ENCODE measurements around the gene CNTNAP5.

Gene CNTNAP5

GRCh38 chr2:124480958-124481357 lies 455.9 kb downstream of the CNTNAP5 start:
- Histone ChIP-seq H3K27ac (ENCODE audit: low read length) (no peak overlapping the region), H3K4me1 (ENCODE audit: control insufficient read depth, insufficient read depth, low read length) (no peaks in the 10 kb centered on the region; the same call in 1 of the 2 replicates), H3K4me3 (ENCODE audit: low read length) (no peak overlapping the region), H3K36me3 (ENCODE audit: control insufficient read depth, insufficient read depth, low read length) (no peaks in the 10 kb centered on the region), H3K9me3 (ENCODE audit: control insufficient read depth, insufficient read depth, low read length) (no peaks in the 10 kb centered on the region), H3K27me3 (ENCODE audit: control insufficient read depth, insufficient read depth, low read length) (no peaks in the 10 kb centered on the region)
- DNase-seq (ENCODE audit: low read depth, low spot score), result no peak
- WGBS (ENCODE audit: insufficient coverage, insufficient read length), result no CpG with 5 or more reads among the region's 4 CpGs

- Histone ChIP-seq H3K27ac (ENCODE audit: low read length) (no peak overlapping the region), H3K27me3 (ENCODE audit: control insufficient read depth, insufficient read depth, low read length) (no peaks in the 10 kb centered on the region), H3K4me1 (ENCODE audit: control insufficient read depth, insufficient read depth, low read length) (no peaks in the 10 kb centered on the region; the same call in 1 of the 2 replicates), H3K9me3 (ENCODE audit: control insufficient read depth, insufficient read depth, low read length) (no peaks in the 10 kb centered on the region), H3K4me3 (ENCODE audit: low read length) (no peak overlapping the region), H3K36me3 (ENCODE audit: control insufficient read depth, insufficient read depth, low read length) (no peaks in the 10 kb centered on the region)
- no CpG with 5 or more reads among the region's 8 CpGs for WGBS (ENCODE audit: insufficient coverage, insufficient read length)
- DNase-seq (ENCODE audit: low read depth, low spot score), result no peak
Observed at GRCh38 chr2:124482044-124482443, 457.0 kb downstream of the CNTNAP5 start.

- Histone ChIP-seq H3K4me1 (ENCODE audit: control insufficient read depth, insufficient read depth, low read length) (no peaks in the 10 kb centered on the region; the same call in 1 of the 2 replicates), H3K27me3 (ENCODE audit: control insufficient read depth, insufficient read depth, low read length) (no peaks in the 10 kb centered on the region), H3K27ac (ENCODE audit: low read length) (no peak overlapping the region), H3K36me3 (ENCODE audit: control insufficient read depth, insufficient read depth, low read length) (no peaks in the 10 kb centered on the region), H3K4me3 (ENCODE audit: low read length) (no peak overlapping the region), H3K9me3 (ENCODE audit: control insufficient read depth, insufficient read depth, low read length) (no peaks in the 10 kb centered on the region)
- WGBS (ENCODE audit: insufficient coverage, insufficient read length), result no CpG with 5 or more reads among the region's 6 CpGs
- no peak for DNase-seq (ENCODE audit: low read depth, low spot score)
Observed at GRCh38 chr2:124482551-124482950, 457.5 kb downstream of the CNTNAP5 start.

GRCh38 chr2:124485659-124486058 lies 460.6 kb downstream of the CNTNAP5 start:
- DNase-seq (ENCODE audit: low read depth, low spot score), result no peak
- H3K27ac ChIP-seq (ENCODE audit: low read length), result no peak overlapping the region
- H3K36me3 ChIP-seq (ENCODE audit: control insufficient read depth, insufficient read depth, low read length), result no peaks in the 10 kb centered on the region
- no peaks in the 10 kb centered on the region; the same call in 1 of the 2 replicates for H3K4me1 ChIP-seq (ENCODE audit: control insufficient read depth, insufficient read depth, low read length)
- no peaks in the 10 kb centered on the region for H3K27me3 ChIP-seq (ENCODE audit: control insufficient read depth, insufficient read depth, low read length)
- no peaks in the 10 kb centered on the region for H3K9me3 ChIP-seq (ENCODE audit: control insufficient read depth, insufficient read depth, low read length)
- no peak overlapping the region for H3K4me3 ChIP-seq (ENCODE audit: low read length)
- WGBS (ENCODE audit: insufficient coverage, insufficient read length), result no CpG with 5 or more reads among the region's 5 CpGs

GRCh38 chr2:124489686-124490085 lies 464.6 kb downstream of the CNTNAP5 start:
- no peaks in the 10 kb centered on the region for H3K4me1 ChIP-seq (ENCODE audit: control insufficient read depth, insufficient read depth, low read length)
- no peaks in the 10 kb centered on the region for H3K9me3 ChIP-seq (ENCODE audit: control insufficient read depth, insufficient read depth, low read length)
- no peaks in the 10 kb centered on the region for H3K27me3 ChIP-seq (ENCODE audit: control insufficient read depth, insufficient read depth, low read length)
- H3K27ac ChIP-seq (ENCODE audit: low read length), result no peak overlapping the region
- no peak overlapping the region for H3K4me3 ChIP-seq (ENCODE audit: low read length)
- H3K36me3 ChIP-seq (ENCODE audit: control insufficient read depth, insufficient read depth, low read length), result no peaks in the 10 kb centered on the region
- no peak for DNase-seq (ENCODE audit: low read depth, low spot score)

GRCh38 chr2:124501575-124502152 lies 476.6 kb downstream of the CNTNAP5 start:
- no CpG with 5 or more reads among the region's 6 CpGs for WGBS (ENCODE audit: insufficient coverage, insufficient read length)
- Histone ChIP-seq H3K4me1 (ENCODE audit: control insufficient read depth, insufficient read depth, low read length) (no peaks in the 10 kb centered on the region), H3K4me3 (ENCODE audit: low read length) (no peak overlapping the region), H3K27ac (ENCODE audit: low read length) (no peak overlapping the region), H3K36me3 (ENCODE audit: control insufficient read depth, insufficient read depth, low read length) (no peaks in the 10 kb centered on the region), H3K27me3 (ENCODE audit: control insufficient read depth, insufficient read depth, low read length) (no peaks in the 10 kb centered on the region), H3K9me3 (ENCODE audit: control insufficient read depth, insufficient read depth, low read length) (no peaks in the 10 kb centered on the region)
- DNase-seq (ENCODE audit: low read depth, low spot score), result no peak

- Histone ChIP-seq H3K9me3 (ENCODE audit: control insufficient read depth, insufficient read depth, low read length) (no peaks in the 10 kb centered on the region), H3K4me3 (ENCODE audit: low read length) (no peak overlapping the region), H3K36me3 (ENCODE audit: control insufficient read depth, insufficient read depth, low read length) (no peaks in the 10 kb centered on the region), H3K27me3 (ENCODE audit: control insufficient read depth, insufficient read depth, low read length) (no peaks in the 10 kb centered on the region), H3K27ac (ENCODE audit: low read length) (no peak overlapping the region), H3K4me1 (ENCODE audit: control insufficient read depth, insufficient read depth, low read length) (no peaks in the 10 kb centered on the region)
- no CpG with 5 or more reads among the region's 1 CpG for WGBS (ENCODE audit: insufficient coverage, insufficient read length)
- no peak for DNase-seq (ENCODE audit: low read depth, low spot score)
Observed at GRCh38 chr2:124514236-124514635, 489.1 kb downstream of the CNTNAP5 start.

GRCh38 chr2:124520953-124521352 lies 495.9 kb downstream of the CNTNAP5 start:
- WGBS (ENCODE audit: insufficient coverage, insufficient read length), result no CpG with 5 or more reads among the region's 2 CpGs

GRCh38 chr2:124523096-124523495 lies 498.0 kb downstream of the CNTNAP5 start:
- DNase-seq (ENCODE audit: low read depth, low spot score), result no peak
- H3K27ac ChIP-seq (ENCODE audit: low read length), result no peak overlapping the region
- H3K4me1 ChIP-seq (ENCODE audit: control insufficient read depth, insufficient read depth, low read length), result no peaks in the 10 kb centered on the region
- H3K27me3 ChIP-seq (ENCODE audit: control insufficient read depth, insufficient read depth, low read length), result no peaks in the 10 kb centered on the region
- no CpG with 5 or more reads among the region's 3 CpGs for WGBS (ENCODE audit: insufficient coverage, insufficient read length)
- no peaks in the 10 kb centered on the region for H3K36me3 ChIP-seq (ENCODE audit: control insufficient read depth, insufficient read depth, low read length)
- H3K4me3 ChIP-seq (ENCODE audit: low read length), result no peak overlapping the region
- no peaks in the 10 kb centered on the region for H3K9me3 ChIP-seq (ENCODE audit: control insufficient read depth, insufficient read depth, low read length)

More at GRCh38 chr2:124520953-124521352, 495.9 kb downstream of the CNTNAP5 start:
- DNase-seq (ENCODE audit: low read depth, low spot score), result no peak
- Histone ChIP-seq H3K36me3 (ENCODE audit: control insufficient read depth, insufficient read depth, low read length) (no peaks in the 10 kb centered on the region), H3K9me3 (ENCODE audit: control insufficient read depth, insufficient read depth, low read length) (no peaks in the 10 kb centered on the region), H3K4me1 (ENCODE audit: control insufficient read depth, insufficient read depth, low read length) (no peaks in the 10 kb centered on the region), H3K27me3 (ENCODE audit: control insufficient read depth, insufficient read depth, low read length) (no peaks in the 10 kb centered on the region), H3K27ac (ENCODE audit: low read length) (no peak overlapping the region), H3K4me3 (ENCODE audit: low read length) (no peak overlapping the region)

- no peaks in the 10 kb centered on the region for H3K36me3 ChIP-seq (ENCODE audit: control insufficient read depth, insufficient read depth, low read length)
- no peak overlapping the region for H3K27ac ChIP-seq (ENCODE audit: low read length)
- H3K9me3 ChIP-seq (ENCODE audit: control insufficient read depth, insufficient read depth, low read length), result no peaks in the 10 kb centered on the region
- no peaks in the 10 kb centered on the region for H3K4me1 ChIP-seq (ENCODE audit: control insufficient read depth, insufficient read depth, low read length)
- no peak for DNase-seq (ENCODE audit: low read depth, low spot score)
- H3K27me3 ChIP-seq (ENCODE audit: control insufficient read depth, insufficient read depth, low read length), result no peaks in the 10 kb centered on the region
- WGBS (ENCODE audit: insufficient coverage, insufficient read length), result no CpG with 5 or more reads among the region's 7 CpGs
- no peak overlapping the region for H3K4me3 ChIP-seq (ENCODE audit: low read length)
Observed at GRCh38 chr2:124524155-124524915, 499.2 kb downstream of the CNTNAP5 start.

GRCh38 chr2:124526221-124526620 lies 501.1 kb downstream of the CNTNAP5 start:
- WGBS (ENCODE audit: insufficient coverage, insufficient read length), result no CpG with 5 or more reads among the region's 4 CpGs

More at GRCh38 chr2:124526221-124526620, 501.1 kb downstream of the CNTNAP5 start:
- Histone ChIP-seq H3K27me3 (ENCODE audit: control insufficient read depth, insufficient read depth, low read length) (no peaks in the 10 kb centered on the region), H3K36me3 (ENCODE audit: control insufficient read depth, insufficient read depth, low read length) (no peaks in the 10 kb centered on the region), H3K27ac (ENCODE audit: low read length) (no peak overlapping the region), H3K4me1 (ENCODE audit: control insufficient read depth, insufficient read depth, low read length) (no peaks in the 10 kb centered on the region), H3K9me3 (ENCODE audit: control insufficient read depth, insufficient read depth, low read length) (no peaks in the 10 kb centered on the region), H3K4me3 (ENCODE audit: low read length) (no peak overlapping the region)
- no peak for DNase-seq (ENCODE audit: low read depth, low spot score)
